Stimulated activated CD8-positive, alpha-beta memory T cell treated with anti-CD3 and anti-CD28 coated beads, Interleukin-12 subunit alpha, Interleukin-12 subunit beta, amount 100 ng/mL, for 24 hours (primary cell): ENCODE data around the gene ADAMTSL3.
"Not testable (repeated sequence)": the region's sequence is repeated elsewhere in the genome, so short reads cannot be mapped to it uniquely, and the experiment has no call there.

ENCODE experiments used
- DNase-seq: peaks from one replicate; pipeline ENCODE4 v3.0.0-alpha.2; 2020; ENCODE audit errors: extremely low read depth

ADAMTSL3 gene

GRCh38 chr15:84082739-84083138 is 428.8 kb downstream of the ADAMTSL3 start:
- DNase-seq = no peak

- not testable (repeated sequence) for DNase-seq
Measured at GRCh38 chr15:84086071-84086470, 432.1 kb downstream of the ADAMTSL3 start.
